OCI-LY7 (cell line): Measurements from ENCODE around the gene MCM9.

Source experiments
- EZH2phosphoT487 ChIP-seq: fragments of 200-600 bp; sonication (generic); IDR thresholded peaks from 2 replicates; pipeline ENCODE4 v1.6.1; 2018; ENCODE audit warnings: low read depth, borderline replicate concordance, mild to moderate bottlenecking, mixed run types, antibody characterized with exemption, low read length, moderate library complexity, mixed read lengths
- TF ChIP-seq, protein P1 (sequence below): fragments of 200-600 bp; sonication (generic); conservative IDR thresholded peaks from 2 replicates; pipeline ENCODE4 v1.5.1; 2014; ENCODE audit warnings: mild to moderate bottlenecking, antibody characterized with exemption, low read length, moderate library complexity, mixed read lengths

- TF ChIP-seq, protein P1, sequence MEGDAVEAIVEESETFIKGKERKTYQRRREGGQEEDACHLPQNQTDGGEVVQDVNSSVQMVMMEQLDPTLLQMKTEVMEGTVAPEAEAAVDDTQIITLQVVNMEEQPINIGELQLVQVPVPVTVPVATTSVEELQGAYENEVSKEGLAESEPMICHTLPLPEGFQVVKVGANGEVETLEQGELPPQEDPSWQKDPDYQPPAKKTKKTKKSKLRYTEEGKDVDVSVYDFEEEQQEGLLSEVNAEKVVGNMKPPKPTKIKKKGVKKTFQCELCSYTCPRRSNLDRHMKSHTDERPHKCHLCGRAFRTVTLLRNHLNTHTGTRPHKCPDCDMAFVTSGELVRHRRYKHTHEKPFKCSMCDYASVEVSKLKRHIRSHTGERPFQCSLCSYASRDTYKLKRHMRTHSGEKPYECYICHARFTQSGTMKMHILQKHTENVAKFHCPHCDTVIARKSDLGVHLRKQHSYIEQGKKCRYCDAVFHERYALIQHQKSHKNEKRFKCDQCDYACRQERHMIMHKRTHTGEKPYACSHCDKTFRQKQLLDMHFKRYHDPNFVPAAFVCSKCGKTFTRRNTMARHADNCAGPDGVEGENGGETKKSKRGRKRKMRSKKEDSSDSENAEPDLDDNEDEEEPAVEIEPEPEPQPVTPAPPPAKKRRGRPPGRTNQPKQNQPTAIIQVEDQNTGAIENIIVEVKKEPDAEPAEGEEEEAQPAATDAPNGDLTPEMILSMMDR, result no peak
- TF ChIP-seq EZH2phosphoT487, result no peak
Observed at GRCh38 chr6:118908441-118908840, 26.5 kb downstream of the MCM9 start.
